Gastroesophageal sphincter (tissue), 3 donors: ENCODE data around the gene SP110.

Experiments used
- CTCF ChIP-seq, 4 experiments: fragments of 200-600 bp in 2 of 4; fragments of 450-650 bp in 2 of 4; sonication (generic) in 1 of 4; IDR thresholded peaks; one replicate each; pipeline ENCODE4 v1.5.1; 2017 to 2019; ENCODE audit warnings: antibody characterized with exemption in 4 of 4, mild to moderate bottlenecking in 2 of 4, moderate library complexity in 2 of 4
- EP300 ChIP-seq: sonication (generic); formaldehyde crosslinking; IDR thresholded peaks from one replicate; pipeline ENCODE4 v1.6.1; 2017; ENCODE audit warnings: antibody characterized with exemption, mild to moderate bottlenecking
- POLR2A ChIP-seq, 2 donors: fragments of 450-650 bp; IDR thresholded peaks; one replicate each; pipeline ENCODE4 v1.6.1; 2017; ENCODE audit warnings: antibody characterized with exemption in 2 of 2, mild to moderate bottlenecking in 2 of 2, moderate library complexity in 1 of 2

- TF ChIP-seq CTCF (IDR thresholded peaks at IDR 0.05) (no peak), EP300 (no peak), POLR2A (IDR thresholded peaks at IDR 0.05) (no peak)
Measured at GRCh38 chr2:230152334-230152733, 67.5 kb downstream of the SP110 start.
